NCI-H82 treated with DMSO at 0.1 percent for 48 hours (cell line): Measurements from ENCODE around the gene ESR1.
"Not testable (repeated sequence)": the region's sequence is repeated elsewhere in the genome, so short reads cannot be mapped to it uniquely, and the experiment has no call there.

Experiments used
- DNase-seq: peaks from one replicate; lab custom pipeline; 2025; ENCODE audit not compliant: unreplicated experiment; lab: John Stamatoyannopoulos, UW

Gene ESR1

DNA sequence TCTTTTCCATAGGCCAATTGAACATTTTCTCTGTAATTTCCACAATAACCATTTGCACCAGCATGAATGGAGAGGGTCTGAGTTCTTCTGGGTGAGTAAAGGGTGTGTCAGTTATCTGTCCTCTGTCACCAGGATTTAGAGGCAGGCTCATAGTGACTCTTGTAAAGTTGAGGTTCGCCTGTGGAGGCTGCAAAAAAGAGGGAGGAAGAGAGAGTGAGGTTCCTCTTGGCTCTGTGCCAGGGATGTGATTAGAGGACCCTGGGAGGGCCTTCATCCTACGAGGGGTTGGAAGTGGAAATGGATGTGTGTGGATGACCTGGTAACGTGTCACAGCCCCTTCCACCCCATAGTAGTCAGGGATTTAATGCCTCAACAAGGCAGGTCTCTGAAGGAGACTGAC lies 242.0 kb downstream of the ESR1 start:
- DNase-seq = no peak

DNA sequence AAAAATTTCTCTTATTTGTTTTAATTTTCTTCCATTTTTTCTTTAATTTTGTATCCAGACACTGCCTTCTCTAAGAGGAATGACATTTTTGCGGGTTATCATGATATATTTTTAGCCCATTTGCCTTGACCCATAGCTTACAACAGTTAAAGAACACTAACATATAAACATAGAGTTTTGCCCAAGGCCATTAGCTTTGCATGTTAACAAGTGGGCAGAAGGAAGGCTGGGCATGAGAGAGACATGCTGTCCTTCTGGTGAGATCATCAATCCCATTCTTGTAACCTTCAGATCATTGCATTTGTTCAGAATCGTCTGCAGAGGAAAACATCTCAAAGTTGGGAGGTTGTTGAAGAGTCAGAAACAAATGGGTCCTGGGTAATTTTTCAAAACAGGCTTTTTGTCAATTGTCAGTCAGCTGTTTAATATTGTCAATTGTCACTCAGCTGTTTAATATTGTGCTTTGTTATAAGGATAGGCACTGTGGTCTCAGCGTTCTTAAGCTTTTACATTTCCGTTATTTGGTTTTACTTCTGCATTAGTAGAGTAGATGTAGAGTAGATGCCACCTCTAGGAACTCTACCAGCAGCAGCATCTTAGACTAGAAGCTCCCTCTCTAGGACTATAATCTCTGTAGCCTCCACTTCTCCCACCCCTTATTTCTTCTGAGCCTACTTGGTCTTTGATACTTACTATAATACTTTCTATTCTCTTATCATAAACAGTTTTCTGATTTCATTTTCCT lies 243.1 kb downstream of the ESR1 start:
- no peak for DNase-seq

DNA sequence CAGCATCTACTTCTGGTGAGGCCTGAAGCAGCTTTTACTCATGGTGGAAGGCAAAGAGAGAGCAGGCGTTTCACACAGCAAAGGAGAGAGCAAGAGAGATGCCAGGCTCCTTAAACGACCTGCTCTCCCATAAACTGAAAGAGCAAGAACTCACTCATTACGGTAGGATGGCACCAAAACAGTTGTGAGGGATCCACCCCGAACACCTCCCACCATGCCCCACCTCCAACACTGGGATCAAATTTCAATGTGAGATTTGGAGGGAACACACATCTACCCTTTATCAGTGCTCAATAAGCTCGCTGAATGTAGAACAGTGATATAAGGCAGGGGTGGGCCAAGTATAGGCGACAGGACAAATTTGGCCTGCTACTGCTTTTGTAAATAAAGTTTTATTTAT lies 244.6 kb downstream of the ESR1 start:
- DNase-seq = no peak

DNA sequence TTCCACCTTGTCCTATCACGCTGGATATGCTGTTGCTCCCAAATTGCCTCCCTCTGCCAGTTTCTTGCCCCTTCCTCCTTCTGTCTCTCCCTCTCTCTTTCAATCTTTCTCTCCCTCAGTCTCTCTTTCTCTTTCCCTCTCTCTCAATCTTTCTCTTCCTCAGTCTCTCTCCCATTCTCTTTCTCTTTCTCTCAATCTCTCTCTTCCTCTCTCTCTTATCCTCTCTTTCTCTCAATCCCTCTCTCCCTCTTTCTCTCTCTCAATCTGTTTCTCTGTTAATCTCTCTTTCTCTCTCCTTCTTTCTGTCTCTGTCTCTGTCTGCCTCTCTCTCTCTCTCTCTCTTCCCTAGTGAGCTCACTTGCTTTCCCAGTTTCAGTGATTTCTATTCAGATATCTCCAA lies 245.8 kb downstream of the ESR1 start:
- no peak for DNase-seq

DNA sequence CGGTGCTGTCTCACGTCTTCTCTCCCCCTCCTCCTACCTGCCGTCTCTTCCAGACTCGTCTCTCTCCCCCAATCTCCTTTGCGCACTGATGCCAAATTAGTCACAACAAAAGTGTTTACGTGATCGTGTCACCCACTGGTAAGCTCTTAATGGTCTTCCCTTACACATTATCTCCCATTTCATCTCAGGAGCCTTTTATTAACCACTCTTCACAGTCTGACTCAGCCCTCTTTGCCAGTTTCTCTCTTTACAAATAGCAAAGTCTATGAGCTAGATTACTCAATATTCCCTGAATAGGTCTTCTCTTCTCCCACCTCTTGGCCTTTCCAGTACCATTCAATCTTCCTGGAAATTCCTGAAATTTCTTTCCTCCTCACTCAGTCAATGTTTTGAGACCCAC lies 247.0 kb downstream of the ESR1 start:
- no peak for DNase-seq

DNA sequence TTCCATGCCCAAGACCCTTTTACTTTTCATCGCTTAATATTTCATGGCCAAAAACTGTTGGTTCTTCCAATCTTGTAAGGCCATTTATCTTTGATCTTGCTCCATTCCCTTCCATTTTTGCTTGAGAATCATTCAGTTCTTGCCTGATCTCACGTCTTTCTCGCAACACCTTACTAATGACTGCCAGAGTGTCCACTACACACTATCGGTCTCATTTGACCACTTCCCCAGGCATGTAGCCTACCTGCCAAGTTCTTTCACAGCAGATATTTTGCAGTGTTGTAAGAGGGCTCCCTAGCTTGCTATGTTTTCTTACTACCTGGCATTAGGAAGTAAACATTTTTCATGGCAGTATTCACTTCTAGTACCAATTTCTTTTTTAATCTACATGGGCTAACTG lies 248.0 kb downstream of the ESR1 start:
- DNase-seq = no peak

DNA sequence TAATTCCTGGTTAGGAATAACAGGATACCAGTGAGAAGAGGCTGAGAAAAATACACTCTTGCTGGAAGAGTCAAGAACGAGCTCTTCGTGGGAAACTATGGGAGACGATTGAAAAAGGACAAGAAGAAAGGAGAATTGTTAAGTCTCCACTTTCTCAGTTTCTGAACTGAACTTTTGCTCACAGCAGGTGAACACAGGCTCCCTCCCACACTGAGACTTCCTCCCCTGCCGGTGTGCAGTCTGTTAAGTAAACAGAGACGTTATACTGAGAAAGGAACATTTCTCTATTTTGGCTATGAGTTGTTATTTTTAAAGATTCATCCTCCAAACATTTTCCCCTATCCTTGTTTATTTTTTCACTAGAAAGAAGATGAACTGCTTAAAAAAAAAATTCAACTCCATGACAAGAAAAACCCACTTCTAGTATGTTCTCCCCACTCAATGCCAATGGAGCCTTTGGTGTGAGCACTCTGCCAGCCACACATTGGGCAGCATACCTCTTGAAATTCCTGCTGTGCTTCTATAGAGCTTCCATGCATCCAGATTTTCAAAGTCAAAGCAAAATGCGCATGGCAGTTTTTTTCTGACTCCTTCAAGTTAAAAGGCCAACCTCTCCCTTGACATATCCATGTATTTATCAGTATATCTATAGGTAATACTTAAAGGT lies 250.5 kb downstream of the ESR1 start:
- no peak for DNase-seq

DNA sequence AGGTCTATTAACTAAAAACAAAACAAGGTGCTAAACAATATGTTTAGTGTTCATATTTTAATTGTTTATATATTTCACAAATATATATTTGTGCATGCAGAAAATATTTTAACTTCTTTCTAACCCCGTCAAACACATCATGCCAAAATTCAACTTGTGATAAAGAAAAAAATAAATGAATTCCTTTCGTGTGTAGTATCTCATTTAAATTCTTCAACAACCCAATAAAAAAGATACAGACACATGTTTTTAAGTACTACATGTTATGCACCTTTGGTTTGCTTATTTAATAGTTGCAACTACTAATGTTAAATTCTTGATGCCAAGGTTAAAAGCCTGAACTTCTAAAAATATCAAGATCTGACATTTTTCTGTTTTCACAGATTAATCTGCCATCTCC lies 252.4 kb downstream of the ESR1 start:
- no peak for DNase-seq

DNA sequence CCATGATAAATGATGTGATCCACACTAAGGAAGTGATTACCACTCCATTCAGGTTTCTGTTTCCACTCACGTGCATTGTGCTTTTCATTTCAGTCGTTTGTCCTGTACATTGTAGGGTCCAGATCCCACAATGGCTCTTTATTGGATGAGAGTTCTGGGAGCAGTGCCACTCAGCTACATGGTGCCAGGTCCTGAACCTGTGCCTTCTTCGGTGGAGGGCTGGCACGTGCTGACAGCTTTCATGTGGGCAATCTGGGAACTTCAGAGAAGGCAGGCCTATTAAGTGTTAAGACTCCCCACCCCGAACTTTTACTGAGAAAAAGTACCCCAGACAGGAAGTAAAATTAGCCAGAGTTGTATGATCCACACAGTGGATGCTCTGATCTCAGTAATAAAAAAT lies 255.0 kb downstream of the ESR1 start:
- no peak for DNase-seq

DNA sequence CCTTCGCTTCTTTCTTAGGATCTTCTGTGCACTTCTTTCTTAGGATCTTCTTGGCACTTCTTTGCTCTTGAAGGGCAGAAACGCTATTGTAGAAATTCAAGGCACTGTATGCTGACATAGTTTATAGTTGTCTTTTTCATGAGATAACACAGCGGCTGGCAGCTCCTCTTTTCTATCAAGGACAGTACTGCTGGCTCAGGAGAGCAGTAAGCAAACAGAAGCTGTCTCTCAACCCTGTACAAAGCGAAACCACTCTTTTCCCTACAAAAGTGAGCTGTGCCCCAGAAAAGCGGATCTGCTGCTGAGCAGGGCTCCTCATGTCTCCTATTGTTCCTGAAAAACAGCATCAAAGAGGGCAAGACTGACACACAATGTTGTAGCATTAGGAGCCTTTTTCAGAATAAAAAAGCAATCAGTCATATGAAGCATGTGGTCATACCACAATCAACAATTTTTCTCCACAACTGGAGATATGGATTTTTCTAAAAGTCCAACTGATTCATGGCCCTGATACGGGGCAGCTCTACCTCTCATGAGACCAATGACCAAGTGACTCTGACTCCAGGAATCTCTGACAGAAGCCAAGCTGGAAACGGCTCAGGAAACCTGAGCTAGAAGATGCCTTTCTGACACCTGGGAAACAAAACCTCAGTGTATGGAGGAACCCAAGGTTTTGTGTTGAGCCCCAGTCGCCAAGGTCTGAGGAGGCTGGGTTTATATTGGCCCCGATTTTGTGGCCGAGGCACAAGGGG lies 255.9 kb downstream of the ESR1 start:
- DNase-seq = no peak

DNA sequence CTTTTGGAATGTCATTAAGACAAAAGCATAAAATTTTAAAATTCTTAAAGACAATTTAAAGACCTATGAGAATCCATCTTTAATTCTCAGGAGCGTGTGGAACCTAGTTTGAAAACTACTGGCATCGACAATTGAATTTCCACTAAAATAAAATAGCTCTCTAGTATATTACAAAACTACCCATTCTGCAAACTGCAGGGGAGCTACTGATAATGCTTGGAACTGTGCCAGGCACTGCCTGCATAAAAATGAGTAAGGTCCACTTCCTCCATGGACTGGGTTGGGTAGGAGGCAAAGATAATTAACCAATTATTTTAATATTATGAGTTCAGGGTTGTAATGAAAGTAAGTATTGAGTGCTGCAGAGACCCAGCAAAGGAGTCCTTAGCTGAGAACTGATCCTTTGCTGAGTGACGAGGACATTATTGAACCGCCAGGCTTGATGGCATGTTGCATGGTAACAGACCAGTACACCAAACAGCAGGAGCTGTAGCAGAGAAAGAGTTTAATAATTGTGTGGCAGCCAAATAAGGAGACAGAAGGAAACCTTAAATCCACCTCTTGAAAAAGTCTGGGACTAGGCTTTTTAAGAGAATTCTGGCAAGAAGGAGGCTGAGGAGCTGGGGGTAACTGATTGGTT lies 261.3 kb downstream of the ESR1 start:
- no peak for DNase-seq

DNA sequence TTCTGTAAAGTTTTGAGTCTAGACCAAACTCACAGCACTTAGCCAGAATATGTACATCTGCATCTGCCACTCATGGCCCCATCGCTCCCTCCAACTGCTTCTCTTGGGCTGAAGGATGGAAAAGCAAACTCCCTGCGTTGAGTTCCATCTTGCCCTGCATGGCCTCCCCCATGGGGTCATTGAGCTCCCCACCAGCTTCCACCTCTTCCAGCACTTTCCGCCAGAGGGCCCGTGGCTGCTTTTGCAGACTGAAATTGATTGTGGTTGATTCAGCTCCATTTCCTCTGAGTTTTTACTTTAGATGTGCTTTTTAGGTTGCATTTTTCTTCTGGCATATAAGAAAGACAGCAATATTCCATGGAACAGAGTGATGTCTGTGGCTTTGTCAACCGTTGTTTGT lies 263.1 kb downstream of the ESR1 start:
- no peak for DNase-seq

DNA sequence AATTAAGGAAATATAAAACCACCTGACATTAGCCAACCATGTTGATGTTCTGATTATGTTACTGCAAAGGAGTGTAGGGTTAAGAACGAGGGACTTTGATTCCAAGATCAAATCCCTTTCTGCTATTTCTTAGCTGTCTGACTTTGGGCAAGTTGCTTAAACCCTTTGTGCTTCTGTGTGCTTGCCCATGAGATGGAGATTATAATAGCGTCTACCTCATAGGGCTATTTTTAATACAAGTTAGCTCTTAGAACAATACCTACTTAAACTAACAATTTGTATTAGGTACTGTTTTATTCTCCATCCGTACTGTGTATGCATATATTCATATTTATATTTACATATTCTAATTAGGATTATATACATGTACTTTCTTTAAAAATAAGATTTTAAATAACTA lies 263.8 kb downstream of the ESR1 start:
- DNase-seq = no peak

DNA sequence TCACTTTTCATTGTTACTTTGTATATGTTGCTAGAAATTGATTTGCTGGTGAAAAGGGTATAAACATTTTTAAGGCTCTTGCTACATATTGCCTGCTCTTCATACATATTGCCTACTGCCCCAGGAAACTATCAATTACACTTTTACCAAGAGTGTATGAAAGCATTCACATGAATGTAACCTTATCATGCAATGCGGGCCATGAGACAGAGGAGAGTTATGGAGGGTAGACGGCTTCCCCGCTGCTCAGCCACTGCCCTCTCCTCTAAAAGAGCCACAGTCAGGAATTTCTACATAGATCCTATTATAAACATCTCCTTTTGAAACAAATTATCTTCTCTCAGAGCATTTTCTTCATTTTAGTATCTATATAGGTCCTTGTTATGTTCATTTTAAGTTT lies 264.4 kb downstream of the ESR1 start:
- no peak for DNase-seq

DNA sequence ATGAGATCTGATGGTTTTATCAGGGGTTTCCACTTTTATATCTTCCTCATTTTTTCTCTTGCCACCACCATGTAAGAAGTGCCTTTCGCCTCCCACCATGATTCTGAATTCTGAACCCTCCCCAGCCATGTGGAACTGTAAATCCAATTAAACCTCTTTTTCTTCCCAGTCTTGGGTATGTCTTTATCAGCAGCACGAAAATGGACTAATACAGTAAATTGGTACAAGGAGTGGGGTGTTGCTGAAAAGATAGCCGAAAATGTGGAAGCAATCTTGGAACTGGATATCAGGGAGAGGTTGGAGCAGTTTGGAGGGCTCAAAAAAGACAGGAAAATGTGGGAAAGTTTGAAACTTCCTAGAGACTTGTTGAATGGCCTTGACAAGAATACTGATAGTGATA lies 268.8 kb downstream of the ESR1 start:
- DNase-seq = not testable (repeated sequence)

DNA sequence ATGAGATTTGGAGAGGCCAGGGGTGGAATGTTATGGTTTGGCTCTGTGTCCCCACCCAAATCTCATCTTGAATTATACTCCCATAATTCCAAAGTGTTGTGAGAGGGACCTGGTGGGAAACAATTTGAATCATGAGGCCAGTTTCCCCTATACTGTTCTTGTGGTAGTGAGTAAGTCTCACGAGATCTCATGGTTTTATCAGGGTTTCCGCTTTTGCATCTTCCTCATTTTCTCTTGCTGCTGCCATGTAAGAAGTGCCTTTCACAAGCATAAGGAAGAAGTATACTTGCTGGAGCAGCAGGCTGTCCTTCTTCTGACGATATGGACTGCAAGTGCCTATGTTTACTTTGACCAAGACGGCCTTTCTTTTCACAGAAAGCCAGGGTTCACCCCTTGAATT lies 270.5 kb downstream of the ESR1 start:
- DNase-seq = no peak

DNA sequence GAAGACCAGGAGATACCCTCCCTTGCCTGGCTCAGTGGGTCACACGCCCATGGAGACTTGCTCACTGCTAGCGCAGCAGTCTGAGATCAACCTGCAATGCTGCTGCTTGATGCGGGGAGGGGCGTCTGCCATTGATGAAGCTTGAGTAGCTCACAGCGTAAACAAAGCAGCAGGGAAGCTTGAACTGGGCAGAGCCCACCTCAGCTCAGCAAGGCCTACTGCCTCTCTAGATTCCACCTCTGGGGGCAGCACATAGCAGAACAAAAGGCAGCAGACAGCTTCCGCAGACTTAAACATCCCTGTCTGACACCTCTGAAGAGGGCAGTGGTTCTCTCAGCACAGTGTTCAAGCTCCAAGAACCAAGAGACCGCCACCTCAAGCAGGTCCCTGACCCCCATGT lies 271.3 kb downstream of the ESR1 start:
- no peak for DNase-seq

DNA sequence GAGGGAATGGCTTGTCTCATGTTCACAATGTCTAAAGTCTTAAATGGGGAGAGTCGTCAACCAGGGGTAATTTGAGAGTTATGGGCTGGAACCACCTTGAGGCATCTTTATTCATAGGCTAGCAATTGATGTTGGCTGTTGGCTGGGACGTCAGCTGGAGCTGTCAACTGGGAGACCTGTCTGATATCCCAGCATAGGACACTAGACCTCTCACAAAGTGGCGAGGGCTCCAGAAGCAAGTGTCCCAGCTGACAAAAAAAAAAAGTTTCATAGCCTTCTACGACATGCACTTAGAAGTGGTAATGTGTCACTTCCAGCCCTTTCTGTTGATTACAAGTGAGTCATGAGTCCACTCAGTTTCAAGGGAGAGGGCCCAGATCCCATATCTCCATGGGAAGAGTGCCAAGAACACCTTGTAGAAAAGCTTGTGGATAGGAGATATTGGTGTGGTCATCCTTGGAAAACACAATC lies 278.0 kb downstream of the ESR1 start:
- no peak for DNase-seq

DNA sequence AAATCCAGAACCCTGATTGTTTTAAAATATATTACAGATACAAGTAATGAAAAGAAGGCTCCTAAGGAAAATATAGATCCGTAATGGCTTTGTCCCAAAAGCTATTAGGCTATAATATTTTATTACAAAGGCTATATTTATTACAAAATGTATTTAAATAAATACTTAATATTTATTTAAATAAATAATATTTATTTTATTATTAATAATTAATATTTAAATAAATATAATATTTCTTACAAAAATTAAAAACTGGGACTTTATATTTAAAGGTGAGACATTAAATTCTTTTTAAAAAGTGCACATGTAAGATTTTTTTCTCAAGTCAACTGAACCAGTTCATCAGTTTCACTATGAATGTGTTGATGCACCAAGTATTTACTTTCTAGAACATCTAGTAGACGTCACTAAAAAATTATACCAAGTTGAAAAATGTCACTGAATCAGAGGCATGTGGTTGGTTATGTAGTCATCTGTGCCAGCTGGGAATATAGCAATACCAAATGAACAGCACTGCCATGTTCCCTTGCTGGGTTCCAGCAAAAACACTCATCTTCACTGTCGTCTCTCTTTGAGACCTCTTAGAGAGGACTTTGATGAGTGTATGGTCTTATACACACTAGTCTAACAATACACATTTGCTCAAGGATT lies 278.9 kb downstream of the ESR1 start:
- DNase-seq = no peak

DNA sequence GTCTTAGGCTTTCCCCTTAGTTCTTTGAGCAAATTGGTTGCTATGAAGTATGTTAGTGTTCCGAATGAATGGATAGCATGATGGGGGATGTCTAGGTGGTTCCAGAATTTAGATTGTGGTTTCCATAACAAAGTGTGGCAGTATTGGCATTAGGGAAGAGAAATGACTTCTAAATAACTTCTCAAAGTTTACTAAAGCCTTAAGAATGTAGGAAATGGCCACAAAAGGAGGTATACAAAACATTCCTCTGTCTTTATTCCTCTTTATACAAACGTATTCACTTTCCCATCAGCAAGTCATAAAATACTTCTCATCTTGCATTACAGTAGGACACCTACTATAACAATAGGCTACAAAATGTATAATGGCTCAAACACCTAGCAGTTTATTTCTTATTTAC lies 279.6 kb downstream of the ESR1 start:
- no peak for DNase-seq

DNA sequence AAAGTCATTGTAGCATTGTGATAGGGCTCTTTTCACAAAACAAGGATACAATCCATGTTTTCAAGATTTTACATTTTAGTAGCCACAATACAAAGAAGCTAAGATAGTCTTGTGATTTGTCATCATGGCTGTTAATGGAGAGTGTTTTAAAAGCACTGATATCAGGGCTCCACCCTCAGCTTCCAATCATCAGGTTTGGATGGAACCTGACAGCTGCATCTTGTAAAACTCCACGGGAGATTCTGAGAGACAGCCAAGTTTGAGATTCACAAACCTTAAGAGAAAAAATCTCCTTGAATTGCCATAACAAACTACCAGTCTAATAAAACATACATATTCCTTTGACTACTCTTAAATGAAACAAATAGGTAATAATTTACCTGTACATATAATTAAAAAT lies 280.2 kb downstream of the ESR1 start:
- no peak for DNase-seq
